ENCODE measurements around the gene ARHGEF12. TPM values are rescaled to one million over a fixed set of nuclear protein-coding genes. Genes with fewer than 3 reads are reported as not detected.
A peak's percentile ranks its signal among the peaks of the same experiment; 100 is the strongest.

The ARHGEF12 gene
- polyA plus RNA-seq, 3 donors: 0.25 to 0.87 (median 0.27) TPM

DNA sequence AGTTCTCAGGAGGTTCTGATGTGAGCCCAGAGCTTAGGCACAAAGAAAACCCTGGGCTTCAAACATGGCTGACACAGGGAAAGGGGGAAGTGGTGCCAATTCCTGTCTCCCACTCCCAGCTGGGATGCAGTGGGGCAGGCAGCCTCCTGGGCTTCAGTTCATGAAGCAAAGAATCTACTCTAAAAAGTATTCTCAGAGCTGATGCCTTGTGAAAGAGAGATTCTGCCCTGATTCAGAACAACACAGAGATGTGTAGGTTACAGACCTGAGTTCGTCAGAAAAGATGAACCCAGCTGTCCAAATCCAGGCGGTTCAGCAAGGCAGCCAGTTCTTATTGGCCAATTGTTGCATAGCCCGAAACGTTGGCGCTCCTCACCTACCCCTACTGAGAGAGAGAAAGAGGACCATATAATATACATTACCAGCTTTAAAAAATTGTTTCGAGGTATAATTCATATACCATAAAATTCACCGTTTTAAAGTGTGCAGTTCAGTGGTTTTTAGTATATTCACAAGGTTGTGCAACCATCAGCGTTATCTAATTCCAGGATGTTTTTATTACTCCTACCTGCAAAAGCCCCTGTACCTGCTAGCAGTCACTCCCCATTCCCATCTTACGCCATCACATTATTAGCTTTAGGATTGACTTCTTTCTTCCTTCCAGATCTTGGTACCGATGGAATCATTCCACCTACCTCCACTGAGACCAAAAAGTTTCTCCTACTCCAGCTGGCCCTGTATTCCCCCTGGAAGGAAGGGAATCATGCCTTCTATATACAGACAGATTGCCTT is 18.3 kb upstream of the ARHGEF12 start:
- TF ChIP-seq CTCF (IDR thresholded peaks at IDR 0.05): no peak

GRCh38 chr11:120318906-120319305 is 17.3 kb upstream of the ARHGEF12 start:
- no peak overlapping the region for H3K9ac ChIP-seq (ENCODE audit: insufficient read depth, low read length, poor library complexity, severe bottlenecking)
- no peaks in the 10 kb centered on the region for H3K36me3 ChIP-seq (replicated peaks in 1 of 2; ENCODE audit: control insufficient read depth in 1 of 2, insufficient read depth in 2 of 2, low read length in 2 of 2)
- no peak overlapping the region for H3K4me3 ChIP-seq (replicated peaks in 1 of 3; ENCODE audit: low read depth in 2 of 3, low read length in 3 of 3)
- intact Hi-C loops (cut with micrococcal nuclease): no loop called here
- peaks cover 63 to 85% (median 65%) of the 10 kb centered on the region in 3 donors for H3K27me3 Mint-ChIP-seq (ENCODE audit: low read depth in 3 of 3)
- peaks cover 0 to 1% (median 0%) of the 10 kb centered on the region in 7 donors for H3K9me3 Mint-ChIP-seq
- no peaks in the 10 kb centered on the region for H4K20me1 ChIP-seq (ENCODE audit: insufficient read depth, low read length)
- H3K4me3 Mint-ChIP-seq: peak overlapping the region in 1 of 2 donors; percentile 50
- WGBS (ENCODE audit: insufficient coverage): 86% methylated on average over 4 of the region's 4 CpGs
- no peak overlapping the region for H2AFZ ChIP-seq (ENCODE audit: insufficient read depth, low read depth, low read length, poor library complexity, severe bottlenecking)
- no peak overlapping the region for H3K4me2 ChIP-seq (replicated peaks; ENCODE audit: extremely low read depth, low read length, poor library complexity, severe bottlenecking)
- DNase-seq: no peak
- no peak for TF ChIP-seq CTCF (IDR thresholded peaks at IDR 0.05)
- H3K27ac Mint-ChIP-seq: no peak overlapping the region
- H3K4me1 Mint-ChIP-seq: no peaks in the 10 kb centered on the region
- H3K79me2 ChIP-seq (ENCODE audit: insufficient read depth, low read length): no peaks in the 10 kb centered on the region
- no peaks in the 10 kb centered on the region for H3K36me3 Mint-ChIP-seq
- peaks cover 0 to under 1% of the 10 kb centered on the region in 2 donors for H3K9me3 ChIP-seq (replicated peaks in 1 of 2; ENCODE audit: control insufficient read depth in 1 of 2, insufficient read depth in 1 of 2, low read length in 2 of 2)
- no peak overlapping the region for H3K27ac ChIP-seq (ENCODE audit: low read depth in 1 of 2, low read length in 2 of 2)
- peaks cover 45 to 74% of the 10 kb centered on the region in 2 donors for H3K27me3 ChIP-seq (ENCODE audit: control insufficient read depth in 2 of 2, insufficient read depth in 2 of 2, low read length in 2 of 2)
- H3K4me1 ChIP-seq (ENCODE audit: control insufficient read depth in 1 of 2, insufficient read depth in 2 of 2, low read length in 2 of 2): no peaks in the 10 kb centered on the region

More for the DNA sequence above, 18.3 kb upstream of the ARHGEF12 start:
- H3K27ac Mint-ChIP-seq: no peak overlapping the region
- H3K9me3 ChIP-seq (replicated peaks in 1 of 2; ENCODE audit: control insufficient read depth in 1 of 2, insufficient read depth in 1 of 2, low read length in 2 of 2): no peaks in the 10 kb centered on the region
- H3K9ac ChIP-seq (ENCODE audit: insufficient read depth, low read length, poor library complexity, severe bottlenecking): no peak overlapping the region
- peaks cover 56 to 80% (median 63%) of the 10 kb centered on the region in 3 donors for H3K27me3 Mint-ChIP-seq (ENCODE audit: low read depth in 3 of 3)
- H2AFZ ChIP-seq (ENCODE audit: insufficient read depth, low read depth, low read length, poor library complexity, severe bottlenecking): no peak overlapping the region
- H3K9me3 Mint-ChIP-seq: peaks cover 0 to 1% (median 0%) of the 10 kb centered on the region in 7 donors
- H3K4me1 ChIP-seq (ENCODE audit: control insufficient read depth in 1 of 2, insufficient read depth in 2 of 2, low read length in 2 of 2): no peaks in the 10 kb centered on the region
- no peak overlapping the region for H3K4me2 ChIP-seq (replicated peaks; ENCODE audit: extremely low read depth, low read length, poor library complexity, severe bottlenecking)
- no peaks in the 10 kb centered on the region for H3K36me3 Mint-ChIP-seq
- H3K36me3 ChIP-seq (replicated peaks in 1 of 2; ENCODE audit: control insufficient read depth in 1 of 2, insufficient read depth in 2 of 2, low read length in 2 of 2): no peaks in the 10 kb centered on the region
- no peaks in the 10 kb centered on the region for H4K20me1 ChIP-seq (ENCODE audit: insufficient read depth, low read length)
- no peak for DNase-seq
- H3K79me2 ChIP-seq (ENCODE audit: insufficient read depth, low read length): no peaks in the 10 kb centered on the region
- 100% methylated on average over 1 of the region's 10 CpGs for WGBS (ENCODE audit: insufficient coverage)
- peaks cover 39 to 69% of the 10 kb centered on the region in 2 donors for H3K27me3 ChIP-seq (ENCODE audit: control insufficient read depth in 2 of 2, insufficient read depth in 2 of 2, low read length in 2 of 2)
- peak overlapping the region in 1 of 2 donors; percentile 49 for H3K4me3 Mint-ChIP-seq
- H3K27ac ChIP-seq (ENCODE audit: low read depth in 1 of 2, low read length in 2 of 2): no peak overlapping the region
- intact Hi-C loops (cut with micrococcal nuclease): no loop called here
- H3K4me3 ChIP-seq (replicated peaks in 1 of 3; ENCODE audit: low read depth in 2 of 3, low read length in 3 of 3): no peak overlapping the region
- H3K4me1 Mint-ChIP-seq: no peaks in the 10 kb centered on the region
